WI38 (cell line): ENCODE results near the gene KIFAP3.
"Not testable (repeated sequence)": the region's sequence is repeated elsewhere in the genome, so short reads cannot be mapped to it uniquely, and the experiment has no call there.

ENCODE experiments used
- H3K4me3 ChIP-seq: 2 replicates; pipeline ENCODE4 v1.5.1; 2011; ENCODE audit warnings: low read depth, mild to moderate bottlenecking, control low read depth, low read length
- CTCF ChIP-seq: IDR thresholded peaks from 2 replicates; pipeline ENCODE4 v1.5.1; 2012; ENCODE audit warnings: low read depth, mild to moderate bottlenecking, control low read depth, low read length

KIFAP3 gene

GRCh38 chr1:169928438-169929209 is 145.9 kb downstream of the KIFAP3 start:
- TF ChIP-seq CTCF = peak; percentile 25; the same call in 1 of the 2 replicates
- no peak overlapping the region for H3K4me3 ChIP-seq

GRCh38 chr1:169925505-169926482 is 148.7 kb downstream of the KIFAP3 start:
- TF ChIP-seq CTCF = no peak

GRCh38 chr1:169924829-169925228 is 149.7 kb downstream of the KIFAP3 start:
- H3K4me3 ChIP-seq = no peak overlapping the region
- TF ChIP-seq CTCF = no peak

More at GRCh38 chr1:169925505-169926482, 148.7 kb downstream of the KIFAP3 start:
- H3K4me3 ChIP-seq = no peak overlapping the region

- H3K4me3 ChIP-seq = no peak overlapping the region
- no peak for TF ChIP-seq CTCF
Measured at GRCh38 chr1:169924063-169924462, 150.4 kb downstream of the KIFAP3 start.

- no peak for TF ChIP-seq CTCF
- no peak overlapping the region for H3K4me3 ChIP-seq
Measured at GRCh38 chr1:169921080-169921479, 153.4 kb downstream of the KIFAP3 start.

- TF ChIP-seq CTCF = no peak
- H3K4me3 ChIP-seq = no peak overlapping the region
Measured at GRCh38 chr1:169918927-169919326, 155.6 kb downstream of the KIFAP3 start.

- H3K4me3 ChIP-seq = not testable (repeated sequence)
Measured at GRCh38 chr1:169918220-169918619, 156.3 kb downstream of the KIFAP3 start.
